ENCODE measurements around the gene PRKCB.

The PRKCB gene

GRCh38 chr16:24198807-24199533 is 363.2 kb downstream of the PRKCB start:
- no peak overlapping the region for H3K4me3 ChIP-seq (ENCODE audit: low read depth, low read length)
- no peak for DNase-seq (ENCODE audit: low read depth)
- TF ChIP-seq CTCF (IDR thresholded peaks at IDR 0.05; ENCODE audit: control insufficient read depth, extremely low read depth, insufficient read depth): no peak

GRCh38 chr16:24203675-24204074 is 367.9 kb downstream of the PRKCB start:
- no peak overlapping the region for H3K4me3 ChIP-seq (ENCODE audit: low read depth, low read length)
- no peak for DNase-seq (ENCODE audit: low read depth)
- TF ChIP-seq CTCF (IDR thresholded peaks at IDR 0.05; ENCODE audit: control insufficient read depth, extremely low read depth, insufficient read depth): no peak

GRCh38 chr16:24204150-24204665 is 368.4 kb downstream of the PRKCB start:
- no peak for TF ChIP-seq CTCF (IDR thresholded peaks at IDR 0.05; ENCODE audit: control insufficient read depth, extremely low read depth, insufficient read depth)
- no peak overlapping the region for H3K4me3 ChIP-seq (ENCODE audit: low read depth, low read length)
- no peak for DNase-seq (ENCODE audit: low read depth)

GRCh38 chr16:24206926-24207325 is 371.1 kb downstream of the PRKCB start:
- no peak for DNase-seq (ENCODE audit: low read depth)
- TF ChIP-seq CTCF (IDR thresholded peaks at IDR 0.05; ENCODE audit: control insufficient read depth, extremely low read depth, insufficient read depth): no peak
- no peak overlapping the region for H3K4me3 ChIP-seq (ENCODE audit: low read depth, low read length)

GRCh38 chr16:24208710-24209109 is 372.9 kb downstream of the PRKCB start:
- no peak for DNase-seq (ENCODE audit: low read depth)
- TF ChIP-seq CTCF (IDR thresholded peaks at IDR 0.05; ENCODE audit: control insufficient read depth, extremely low read depth, insufficient read depth): no peak
- H3K4me3 ChIP-seq (ENCODE audit: low read depth, low read length): no peak overlapping the region

GRCh38 chr16:24214992-24215391 is 379.2 kb downstream of the PRKCB start:
- no peak for TF ChIP-seq CTCF (IDR thresholded peaks at IDR 0.05; ENCODE audit: control insufficient read depth, extremely low read depth, insufficient read depth)
- DNase-seq (ENCODE audit: low read depth): no peak
- H3K4me3 ChIP-seq (ENCODE audit: low read depth, low read length): no peak overlapping the region

- no peak for TF ChIP-seq CTCF (IDR thresholded peaks at IDR 0.05; ENCODE audit: control insufficient read depth, extremely low read depth, insufficient read depth)
- H3K4me3 ChIP-seq (ENCODE audit: low read depth, low read length): no peak overlapping the region
- DNase-seq (ENCODE audit: low read depth): no peak
These were observed 381.2 kb downstream of the PRKCB start for GRCh38 chr16:24216961-24217360.

Measured in LNCaP clone FGC (cell line).